Uterus (tissue), 4 donors: ENCODE results near the gene LPCAT2. TPM values are rescaled to one million over a fixed set of nuclear protein-coding genes. Genes with fewer than 3 reads are reported as not detected.

ENCODE experiments used
- DNase-seq, 2 donors: peaks; one replicate each; pipeline ENCODE4 v3.0.0-alpha.2; 2019 to 2020
- H3K27ac ChIP-seq, 2 donors: fragments of 200-600 bp; sonication (generic); 1 replicate in 1 of 2; 2 replicates in 1 of 2; pipeline ENCODE4 v1.5.1; 2016 to 2018
- H3K27me3 ChIP-seq, 2 donors: fragments of 200-600 bp; sonication (generic); one replicate each; pipeline ENCODE4 v1.5.1; 2018 to 2019; ENCODE audit warnings: control low read depth in 1 of 2
- H3K36me3 ChIP-seq, 2 donors: fragments of 200-600 bp; sonication (generic); one replicate each; pipeline ENCODE4 v1.5.1; 2019; ENCODE audit warnings: control low read depth in 1 of 2
- H3K4me1 ChIP-seq, 2 donors: fragments of 200-600 bp; sonication (generic); one replicate each; pipeline ENCODE4 v1.5.1; 2018 to 2019; ENCODE audit warnings: control low read depth in 1 of 2
- H3K4me3 ChIP-seq, 2 donors: fragments of 200-600 bp; sonication (generic); 1 replicate in 1 of 2; 2 replicates in 1 of 2; pipeline ENCODE4 v1.5.1; 2018 to 2019; ENCODE audit warnings: mild to moderate bottlenecking in 1 of 2
- H3K9me3 ChIP-seq, 2 donors: fragments of 200-600 bp; sonication (generic); one replicate each; pipeline ENCODE4 v1.5.1; 2019; ENCODE audit warnings: control low read depth in 1 of 2
- CTCF ChIP-seq, 4 experiments: fragments of 200-600 bp in 2 of 4; fragments of 450-650 bp in 2 of 4; sonication (generic) in 2 of 4; IDR thresholded peaks; one replicate each; pipeline ENCODE4 v1.5.1; 2016 to 2019; ENCODE audit warnings: antibody characterized with exemption in 4 of 4, mild to moderate bottlenecking in 2 of 4, moderate library complexity in 1 of 4
- POLR2A ChIP-seq, 2 donors: fragments of 450-650 bp; IDR thresholded peaks; one replicate each; pipeline ENCODE4 v1.6.1; 2016; ENCODE audit warnings: antibody characterized with exemption in 2 of 2, mild to moderate bottlenecking in 1 of 2, moderate library complexity in 1 of 2
- intact Hi-C: fragments of 100-400 bp; cut with DNase I; formaldehyde crosslinking; loops from one replicate; pipeline ENCODE4 v1.15.1; 2023; ENCODE audit warnings: low total_unique reads
- total RNA-seq, 4 donors: library from RNA; depleted of rRNA in 3 of 4; stranded (reverse); fragments of >200 nt in 3 of 4; gene quantifications; one replicate each; pipeline versions ENCODE4 v1.1.0 to v1.2.4, GENCODE V29; 2014 to 2023
- donor health status: DM: yes; HTN: yes; CAD: no.

LPCAT2 gene
- total RNA-seq, 4 donors from 2014 or later, result 28.8 to 52.9 (median 36.3) TPM

DNA sequence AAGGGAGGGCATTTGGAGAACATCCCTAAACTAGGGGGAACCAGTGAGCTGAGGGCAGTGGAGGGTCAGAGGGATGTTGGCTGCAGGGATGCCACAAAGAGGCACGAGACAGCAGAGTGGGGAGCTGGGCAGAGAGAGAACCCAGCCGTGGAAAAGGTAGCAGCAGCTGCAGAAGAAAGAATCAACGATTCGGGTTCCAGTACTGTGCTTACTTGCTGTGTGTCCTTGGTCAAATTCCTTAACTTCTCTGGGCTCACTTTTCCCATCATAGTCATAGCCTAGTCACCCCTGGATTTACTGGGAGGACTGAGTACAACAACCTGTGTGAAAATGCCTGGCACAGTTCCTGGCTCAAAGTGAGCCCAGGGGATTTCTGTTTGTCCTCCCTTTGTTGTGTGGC lies 42.7 kb upstream of the LPCAT2 start:
- no peaks in the 10 kb centered on the region for H3K9me3 ChIP-seq
- no peaks in the 10 kb centered on the region for H3K27me3 ChIP-seq
- H3K4me1 ChIP-seq, result no peaks in the 10 kb centered on the region
- H3K27ac ChIP-seq, result no peak overlapping the region
- DNase-seq, result no peak
- no peak overlapping the region for H3K4me3 ChIP-seq
- H3K36me3 ChIP-seq, result no peaks in the 10 kb centered on the region
- intact Hi-C loops, result loop anchor here (10.0 kb wide), 1 partner anchor 239 kb away; no protein-coding TSS in a partner anchor
- TF ChIP-seq POLR2A (IDR thresholded peaks at IDR 0.05) (no peak), CTCF (IDR thresholded peaks at IDR 0.05) (no peak)

GRCh38 chr16:55467898-55468297 lies 41.0 kb upstream of the LPCAT2 start:
- H3K9me3 ChIP-seq, result no peaks in the 10 kb centered on the region
- no peaks in the 10 kb centered on the region for H3K27me3 ChIP-seq
- H3K4me3 ChIP-seq, result no peak overlapping the region
- DNase-seq, result no peak
- no peak overlapping the region for H3K27ac ChIP-seq
- no peaks in the 10 kb centered on the region for H3K36me3 ChIP-seq
- TF ChIP-seq CTCF (IDR thresholded peaks at IDR 0.05) (no peak), POLR2A (IDR thresholded peaks at IDR 0.05) (no peak)
- intact Hi-C loops, result loop anchor here (10.0 kb wide), 1 partner anchor 237 kb away; no protein-coding TSS in a partner anchor
- H3K4me1 ChIP-seq, result no peaks in the 10 kb centered on the region

- Histone ChIP-seq H3K36me3 (no peaks in the 10 kb centered on the region), H3K27ac (no peak overlapping the region), H3K27me3 (no peaks in the 10 kb centered on the region), H3K4me1 (no peaks in the 10 kb centered on the region), H3K9me3 (no peaks in the 10 kb centered on the region), H3K4me3 (no peak overlapping the region)
- no peak for TF ChIP-seq POLR2A (IDR thresholded peaks at IDR 0.05)
- no peak for TF ChIP-seq CTCF (IDR thresholded peaks at IDR 0.05)
- intact Hi-C loops, result loop anchor here (10.0 kb wide), 1 partner anchor 236 kb away; no protein-coding TSS in a partner anchor
- no peak for DNase-seq
Observed at GRCh38 chr16:55468352-55468990, 40.4 kb upstream of the LPCAT2 start.

GRCh38 chr16:55469821-55470532 lies 38.9 kb upstream of the LPCAT2 start:
- TF ChIP-seq POLR2A (IDR thresholded peaks at IDR 0.05) (no peak), CTCF (IDR thresholded peaks at IDR 0.05) (no peak)
- H3K4me3 ChIP-seq, result no peak overlapping the region
- no peaks in the 10 kb centered on the region for H3K4me1 ChIP-seq
- DNase-seq, result no peak
- H3K27ac ChIP-seq, result peak overlapping the region; percentile 58 to 65
- intact Hi-C loops, result loop anchor here (10.0 kb wide), 1 partner anchor 235 kb away; no protein-coding TSS in a partner anchor
- H3K36me3 ChIP-seq, result no peaks in the 10 kb centered on the region
- H3K27me3 ChIP-seq, result no peaks in the 10 kb centered on the region
- no peaks in the 10 kb centered on the region for H3K9me3 ChIP-seq
